ENCODE measurements around the gene NCKAP1. TPM values are rescaled to one million over a fixed set of nuclear protein-coding genes. Genes with fewer than 3 reads are reported as not detected.

Gene NCKAP1
- total and polyA plus RNA-seq, 2 of the 4 experiments (the other 2 are of a cell fraction) = 91.1 to 160 TPM

DNA sequence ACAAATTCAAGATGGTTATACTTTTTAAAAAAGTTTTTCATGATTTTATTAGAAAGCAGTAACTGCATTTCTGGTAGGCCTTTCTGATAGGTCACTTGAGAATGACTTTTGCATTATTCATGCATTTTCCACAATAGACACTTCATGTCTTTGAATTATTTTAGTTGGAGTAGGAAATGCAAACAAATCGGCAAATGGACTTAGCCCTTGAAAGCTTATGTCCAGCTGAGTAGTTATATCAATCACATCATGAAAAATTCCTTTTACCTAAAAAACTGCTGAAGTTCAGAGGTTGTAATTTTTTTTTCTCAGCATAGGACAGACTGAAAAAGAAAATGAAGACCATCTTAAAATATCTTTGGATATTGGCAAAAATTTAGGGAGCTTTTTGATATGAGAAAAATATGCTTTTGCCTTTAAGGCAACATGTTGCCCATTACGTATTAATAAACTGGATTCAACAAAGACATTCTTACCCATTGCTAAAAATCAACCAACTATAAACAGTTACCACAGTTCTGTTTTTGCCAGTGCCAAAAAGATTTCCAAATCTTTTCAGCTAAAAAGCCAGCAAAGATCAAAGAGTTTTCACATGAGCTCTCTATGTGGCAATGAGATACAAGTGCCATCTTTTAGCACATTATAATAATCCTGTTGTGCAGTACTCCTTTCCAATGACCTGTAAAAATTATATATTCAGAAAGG is 126.3 kb downstream of the NCKAP1 start:
- no peak overlapping the region for H2BK20ac ChIP-seq (ENCODE audit: low read depth, low read length)
- TF ChIP-seq CEBPB (IDR thresholded peaks at IDR 0.05; ENCODE audit: low read depth, low read length) = no peak
- no peak for TF ChIP-seq MAZ (IDR thresholded peaks at IDR 0.05; ENCODE audit: borderline replicate concordance, low read depth, low read length)
- no peak for TF ChIP-seq CHD1 (IDR thresholded peaks at IDR 0.05; ENCODE audit: low read depth, low read length)
- TF ChIP-seq, protein P1, sequence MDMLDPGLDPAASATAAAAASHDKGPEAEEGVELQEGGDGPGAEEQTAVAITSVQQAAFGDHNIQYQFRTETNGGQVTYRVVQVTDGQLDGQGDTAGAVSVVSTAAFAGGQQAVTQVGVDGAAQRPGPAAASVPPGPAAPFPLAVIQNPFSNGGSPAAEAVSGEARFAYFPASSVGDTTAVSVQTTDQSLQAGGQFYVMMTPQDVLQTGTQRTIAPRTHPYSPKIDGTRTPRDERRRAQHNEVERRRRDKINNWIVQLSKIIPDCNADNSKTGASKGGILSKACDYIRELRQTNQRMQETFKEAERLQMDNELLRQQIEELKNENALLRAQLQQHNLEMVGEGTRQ (IDR thresholded peaks at IDR 0.05; ENCODE audit: low read depth, low read length) = no peak
- TF ChIP-seq NFE2L2 (IDR thresholded peaks at IDR 0.05; ENCODE audit: low read depth, low read length) = no peak
- no peak for TF ChIP-seq POLR2A (IDR thresholded peaks at IDR 0.05; ENCODE audit: low read depth, low read length)
- no peak for TF ChIP-seq SMC3 (IDR thresholded peaks at IDR 0.05; ENCODE audit: low read depth, low read length)
- TF ChIP-seq RAD21 (IDR thresholded peaks at IDR 0.05; ENCODE audit: low read length) = no peak
- TF ChIP-seq, protein P2, sequence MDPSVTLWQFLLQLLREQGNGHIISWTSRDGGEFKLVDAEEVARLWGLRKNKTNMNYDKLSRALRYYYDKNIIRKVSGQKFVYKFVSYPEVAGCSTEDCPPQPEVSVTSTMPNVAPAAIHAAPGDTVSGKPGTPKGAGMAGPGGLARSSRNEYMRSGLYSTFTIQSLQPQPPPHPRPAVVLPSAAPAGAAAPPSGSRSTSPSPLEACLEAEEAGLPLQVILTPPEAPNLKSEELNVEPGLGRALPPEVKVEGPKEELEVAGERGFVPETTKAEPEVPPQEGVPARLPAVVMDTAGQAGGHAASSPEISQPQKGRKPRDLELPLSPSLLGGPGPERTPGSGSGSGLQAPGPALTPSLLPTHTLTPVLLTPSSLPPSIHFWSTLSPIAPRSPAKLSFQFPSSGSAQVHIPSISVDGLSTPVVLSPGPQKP (IDR thresholded peaks at IDR 0.05; ENCODE audit: borderline replicate concordance, low read depth, low read length) = no peak
- no peak for TF ChIP-seq MXI1 (IDR thresholded peaks at IDR 0.05; ENCODE audit: borderline replicate concordance, low read depth, low read length)
- TF ChIP-seq RFX5 (IDR thresholded peaks at IDR 0.05; ENCODE audit: low read depth, low read length) = no peak
- no peak for TF ChIP-seq MAFK (IDR thresholded peaks at IDR 0.05; ENCODE audit: low read depth, low read length)
- TF ChIP-seq, protein P3, sequence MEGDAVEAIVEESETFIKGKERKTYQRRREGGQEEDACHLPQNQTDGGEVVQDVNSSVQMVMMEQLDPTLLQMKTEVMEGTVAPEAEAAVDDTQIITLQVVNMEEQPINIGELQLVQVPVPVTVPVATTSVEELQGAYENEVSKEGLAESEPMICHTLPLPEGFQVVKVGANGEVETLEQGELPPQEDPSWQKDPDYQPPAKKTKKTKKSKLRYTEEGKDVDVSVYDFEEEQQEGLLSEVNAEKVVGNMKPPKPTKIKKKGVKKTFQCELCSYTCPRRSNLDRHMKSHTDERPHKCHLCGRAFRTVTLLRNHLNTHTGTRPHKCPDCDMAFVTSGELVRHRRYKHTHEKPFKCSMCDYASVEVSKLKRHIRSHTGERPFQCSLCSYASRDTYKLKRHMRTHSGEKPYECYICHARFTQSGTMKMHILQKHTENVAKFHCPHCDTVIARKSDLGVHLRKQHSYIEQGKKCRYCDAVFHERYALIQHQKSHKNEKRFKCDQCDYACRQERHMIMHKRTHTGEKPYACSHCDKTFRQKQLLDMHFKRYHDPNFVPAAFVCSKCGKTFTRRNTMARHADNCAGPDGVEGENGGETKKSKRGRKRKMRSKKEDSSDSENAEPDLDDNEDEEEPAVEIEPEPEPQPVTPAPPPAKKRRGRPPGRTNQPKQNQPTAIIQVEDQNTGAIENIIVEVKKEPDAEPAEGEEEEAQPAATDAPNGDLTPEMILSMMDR (conservative IDR thresholded peaks at IDR 0.05; ENCODE audit: low read depth, low read length) = no peak
- TF ChIP-seq BHLHE40 (IDR thresholded peaks at IDR 0.05; ENCODE audit: low read depth, low read length) = no peak
- TF ChIP-seq RCOR1 (IDR thresholded peaks at IDR 0.05; ENCODE audit: insufficient replicate concordance, low read length) = no peak
- no peak for TF ChIP-seq FOS (IDR thresholded peaks at IDR 0.05; ENCODE audit: low read depth, low read length)
- H3K27me3 ChIP-seq (ENCODE audit: control insufficient read depth, insufficient read depth, low read length) = no peaks in the 10 kb centered on the region
- no CpG with 5 or more reads among the region's 2 CpGs for WGBS, 2 experiments (ENCODE audit: extremely low coverage in 2 of 2, insufficient read length in 1 of 2)
- no peak overlapping the region for H2AFZ ChIP-seq (replicated peaks; ENCODE audit: low read length, poor library complexity)
- H3K23ac ChIP-seq (ENCODE audit: low read depth, low read length) = no peak overlapping the region
- H3K9ac ChIP-seq (ENCODE audit: low read depth, low read length) = no peak overlapping the region
- H3K4ac ChIP-seq (ENCODE audit: low read depth, low read length) = no peak overlapping the region
- dilution Hi-C loops (cut with HindIII; ENCODE audit: low sequenced_read_pairs, unreplicated experiment) (no loop called here), in situ Hi-C loops (cut with MboI; ENCODE audit: low sequenced_read_pairs) (no loop called here), intact Hi-C loops (cut with micrococcal nuclease) (loop anchor here (5.0 kb wide), 1 partner anchor 35 kb away; no protein-coding TSS in a partner anchor)
- no peak overlapping the region for H3K56ac ChIP-seq (ENCODE audit: extremely low read depth, insufficient read depth, low read length)
- H3K4me3 ChIP-seq (ENCODE audit: insufficient read depth, low read depth, low read length) = no peak overlapping the region
- no peak overlapping the region for H2BK5ac ChIP-seq (ENCODE audit: low read depth, low read length, poor library complexity, severe bottlenecking)
- DNase-seq (peak; percentile 21), ATAC-seq (ENCODE audit: low read depth) (no peak)
- no peak overlapping the region for H3K4me2 ChIP-seq (ENCODE audit: low read depth, low read length)
- no TSS peak for BruUV-seq (replicated peaks)
- H3K4me1 ChIP-seq (ENCODE audit: control insufficient read depth, insufficient read depth, low read length) = peaks cover 14% of the 10 kb centered on the region
- no peak overlapping the region for H3K27ac ChIP-seq (ENCODE audit: insufficient read depth, low read length)
- H4K20me1 ChIP-seq (ENCODE audit: insufficient read depth, low read length) = peaks cover 10% of the 10 kb centered on the region
- H2AK5ac ChIP-seq (ENCODE audit: low read depth, low read length) = no peak overlapping the region
- H3K9me1 ChIP-seq (ENCODE audit: insufficient read depth, low read length) = peaks cover 8% of the 10 kb centered on the region
- H4K8ac ChIP-seq (ENCODE audit: low read depth in 2 of 2, low read length in 2 of 2) = no peak overlapping the region
- no peak overlapping the region for H3K18ac ChIP-seq (ENCODE audit: low read depth, low read length)
- no peak overlapping the region for H3K14ac ChIP-seq (replicated peaks; ENCODE audit: low read depth, low read length)
- no peak overlapping the region for H2BK120ac ChIP-seq (ENCODE audit: low read depth, low read length)
- H2AK9ac ChIP-seq (replicated peaks; ENCODE audit: low read depth, low read length, poor library complexity) = no peak overlapping the region
- H2BK15ac ChIP-seq (ENCODE audit: low read depth, low read length) = no peak overlapping the region
- peaks cover 16% of the 10 kb centered on the region for H3K36me3 ChIP-seq (ENCODE audit: control insufficient read depth, insufficient read depth, low read length)
- H4K5ac ChIP-seq (ENCODE audit: low read depth, low read length) = no peak overlapping the region
- CTCF ChIA-PET = no interaction called here
- H4K91ac ChIP-seq (ENCODE audit: insufficient read depth, low read depth, low read length) = no peak overlapping the region
- H3K9me3 ChIP-seq (ENCODE audit: control insufficient read depth, insufficient read depth, low read length) = peaks cover 2% of the 10 kb centered on the region; the same call in 1 of the 2 replicates
- POLR2A ChIA-PET (ENCODE audit: unreplicated experiment) = no interaction called here
- H3K79me1 ChIP-seq (ENCODE audit: low read depth in 1 of 2, low read length in 2 of 2) = peaks cover 3 to 11% of the 10 kb centered on the region in 2 experiments; a peak in 3 of 4 replicates
